ENCODE data around the gene ZNF827.
"Not testable (repeated sequence)": the region's sequence is repeated elsewhere in the genome, so short reads cannot be mapped to it uniquely, and the experiment has no call there.

The ZNF827 gene

DNA sequence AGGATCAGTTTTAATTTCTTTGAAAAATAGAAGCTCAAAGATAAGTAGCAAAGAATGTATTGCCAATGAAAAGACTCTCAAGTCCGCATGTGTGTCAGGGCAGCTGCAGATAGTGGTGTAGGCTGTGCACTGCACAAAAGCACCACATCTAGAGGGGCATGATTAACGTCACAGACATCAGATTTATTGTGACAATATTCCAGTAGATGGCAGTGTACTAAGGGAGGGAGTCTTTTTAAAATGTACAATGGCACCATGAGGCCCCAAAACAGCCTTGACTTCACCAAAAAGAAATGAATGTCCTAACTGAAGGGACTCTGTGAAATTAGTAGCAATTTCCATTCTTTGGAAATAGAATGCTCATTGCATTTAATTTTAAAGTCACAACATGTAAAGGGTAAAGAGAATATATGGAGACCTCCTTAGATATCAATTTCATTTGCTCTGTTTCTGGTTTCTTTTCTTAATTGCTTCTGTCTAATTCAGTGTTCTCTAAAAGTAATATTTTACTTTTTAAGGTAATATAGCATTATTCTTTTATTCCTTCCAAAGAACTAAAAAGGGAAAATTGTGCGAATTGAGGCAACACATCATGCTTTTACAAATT lies 98.4 kb downstream of the ZNF827 start:
- no peak for DNase-seq (ENCODE audit: extremely low read depth, low read depth)
- TF ChIP-seq, protein P1, sequence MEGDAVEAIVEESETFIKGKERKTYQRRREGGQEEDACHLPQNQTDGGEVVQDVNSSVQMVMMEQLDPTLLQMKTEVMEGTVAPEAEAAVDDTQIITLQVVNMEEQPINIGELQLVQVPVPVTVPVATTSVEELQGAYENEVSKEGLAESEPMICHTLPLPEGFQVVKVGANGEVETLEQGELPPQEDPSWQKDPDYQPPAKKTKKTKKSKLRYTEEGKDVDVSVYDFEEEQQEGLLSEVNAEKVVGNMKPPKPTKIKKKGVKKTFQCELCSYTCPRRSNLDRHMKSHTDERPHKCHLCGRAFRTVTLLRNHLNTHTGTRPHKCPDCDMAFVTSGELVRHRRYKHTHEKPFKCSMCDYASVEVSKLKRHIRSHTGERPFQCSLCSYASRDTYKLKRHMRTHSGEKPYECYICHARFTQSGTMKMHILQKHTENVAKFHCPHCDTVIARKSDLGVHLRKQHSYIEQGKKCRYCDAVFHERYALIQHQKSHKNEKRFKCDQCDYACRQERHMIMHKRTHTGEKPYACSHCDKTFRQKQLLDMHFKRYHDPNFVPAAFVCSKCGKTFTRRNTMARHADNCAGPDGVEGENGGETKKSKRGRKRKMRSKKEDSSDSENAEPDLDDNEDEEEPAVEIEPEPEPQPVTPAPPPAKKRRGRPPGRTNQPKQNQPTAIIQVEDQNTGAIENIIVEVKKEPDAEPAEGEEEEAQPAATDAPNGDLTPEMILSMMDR (IDR thresholded peaks at IDR 0.05; ENCODE audit: low read depth, low read length), result peak; percentile 28

DNA sequence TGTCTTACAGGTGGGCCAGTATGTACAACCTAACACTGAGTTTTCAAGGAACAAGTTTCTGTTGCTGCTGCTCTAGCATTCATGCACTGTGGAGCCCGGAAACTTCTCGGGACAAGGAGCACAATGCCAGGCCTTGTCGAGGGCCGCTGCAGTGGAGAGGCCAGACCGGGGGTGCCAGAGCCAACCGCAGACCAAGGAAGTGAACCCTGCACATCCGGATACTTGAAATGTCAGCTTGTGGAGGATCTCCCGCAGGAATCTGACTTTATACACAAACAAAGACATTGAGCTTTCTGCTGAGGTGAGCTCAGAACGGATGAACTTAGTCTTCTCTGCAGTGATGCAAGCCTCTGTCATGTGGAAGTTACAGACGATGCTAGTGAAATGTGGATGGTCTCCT lies 99.5 kb downstream of the ZNF827 start:
- no peak for DNase-seq (ENCODE audit: extremely low read depth, low read depth)
- TF ChIP-seq, protein P1 (IDR thresholded peaks at IDR 0.05; ENCODE audit: low read depth, low read length), result no peak

DNA sequence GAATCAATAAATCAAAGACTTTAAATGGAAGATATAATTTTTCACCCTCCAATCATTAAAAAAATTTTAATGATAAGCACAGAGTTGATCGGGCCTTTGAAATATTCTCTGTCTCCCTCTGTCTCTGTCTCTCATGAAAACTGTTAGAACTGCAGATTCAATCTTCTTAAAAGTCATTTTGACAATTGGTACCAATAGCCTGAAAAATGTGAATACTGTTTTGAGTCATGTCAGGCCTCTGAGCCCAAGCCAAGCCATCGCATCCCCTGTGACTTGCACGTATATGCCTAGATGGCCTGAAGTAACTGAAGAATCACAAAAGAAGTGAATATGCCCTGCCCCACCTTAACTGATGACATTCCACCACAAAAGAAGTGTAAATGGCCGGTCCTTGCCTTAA lies 106.2 kb downstream of the ZNF827 start:
- not testable (repeated sequence) for DNase-seq (ENCODE audit: extremely low read depth, low read depth)

DNA sequence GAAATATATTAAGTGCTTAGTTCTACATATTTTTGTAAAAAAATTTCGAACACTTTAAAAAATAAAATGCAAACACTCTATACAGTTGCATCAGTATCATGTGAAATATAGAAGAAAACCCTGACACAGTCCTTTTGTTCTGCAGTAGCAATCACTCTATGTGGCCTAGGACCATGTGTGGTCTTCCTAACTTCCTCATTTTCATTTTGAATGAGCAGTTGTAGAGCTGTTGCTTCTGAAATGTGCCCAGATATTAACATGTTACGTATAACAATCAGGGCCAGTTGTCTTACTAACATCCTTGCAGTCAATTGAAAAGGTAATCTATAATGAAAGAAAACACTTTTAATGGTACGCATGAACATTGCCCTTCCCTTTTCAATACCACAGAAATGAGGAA lies 107.9 kb downstream of the ZNF827 start:
- TF ChIP-seq, protein P1 (IDR thresholded peaks at IDR 0.05; ENCODE audit: low read depth, low read length), result no peak
- DNase-seq (ENCODE audit: extremely low read depth, low read depth), result no peak

DNA sequence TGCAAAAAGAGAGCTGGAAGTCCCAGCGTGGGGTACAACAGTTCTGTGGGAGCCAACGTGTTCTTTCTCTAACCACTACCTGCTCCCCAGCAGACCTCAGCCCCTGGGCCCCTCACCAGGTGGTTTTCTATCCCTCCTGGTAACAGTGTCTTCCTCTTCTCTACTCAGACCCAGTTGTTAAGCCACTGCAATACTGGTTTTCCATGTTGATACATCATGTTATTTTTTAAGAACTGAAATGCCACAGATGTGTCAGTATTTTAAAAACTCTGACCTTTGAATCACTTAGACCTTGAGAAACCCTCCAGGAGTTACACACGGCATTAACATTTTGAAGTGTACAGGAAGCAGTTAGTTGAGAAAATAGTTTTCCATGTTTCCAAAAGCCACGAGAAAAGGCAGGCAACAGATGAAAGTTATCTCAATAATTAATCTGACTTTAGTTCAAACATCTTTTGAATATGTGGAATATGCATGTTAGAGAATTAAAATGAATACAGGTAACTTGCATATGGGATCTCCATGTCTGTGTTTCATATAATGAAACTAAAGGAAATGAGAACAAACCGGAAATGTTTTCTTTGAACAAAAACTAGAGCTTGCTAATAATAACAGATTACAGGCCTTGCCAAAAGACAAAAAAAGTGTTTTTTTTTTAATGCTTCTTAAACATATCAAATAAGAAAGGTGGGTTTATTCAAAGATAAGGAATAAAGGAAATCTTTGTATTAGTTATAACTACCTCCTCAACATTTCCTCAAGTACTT lies 108.8 kb downstream of the ZNF827 start:
- TF ChIP-seq, protein P1 (IDR thresholded peaks at IDR 0.05; ENCODE audit: low read depth, low read length), result no peak
- no peak for DNase-seq (ENCODE audit: extremely low read depth, low read depth)

DNA sequence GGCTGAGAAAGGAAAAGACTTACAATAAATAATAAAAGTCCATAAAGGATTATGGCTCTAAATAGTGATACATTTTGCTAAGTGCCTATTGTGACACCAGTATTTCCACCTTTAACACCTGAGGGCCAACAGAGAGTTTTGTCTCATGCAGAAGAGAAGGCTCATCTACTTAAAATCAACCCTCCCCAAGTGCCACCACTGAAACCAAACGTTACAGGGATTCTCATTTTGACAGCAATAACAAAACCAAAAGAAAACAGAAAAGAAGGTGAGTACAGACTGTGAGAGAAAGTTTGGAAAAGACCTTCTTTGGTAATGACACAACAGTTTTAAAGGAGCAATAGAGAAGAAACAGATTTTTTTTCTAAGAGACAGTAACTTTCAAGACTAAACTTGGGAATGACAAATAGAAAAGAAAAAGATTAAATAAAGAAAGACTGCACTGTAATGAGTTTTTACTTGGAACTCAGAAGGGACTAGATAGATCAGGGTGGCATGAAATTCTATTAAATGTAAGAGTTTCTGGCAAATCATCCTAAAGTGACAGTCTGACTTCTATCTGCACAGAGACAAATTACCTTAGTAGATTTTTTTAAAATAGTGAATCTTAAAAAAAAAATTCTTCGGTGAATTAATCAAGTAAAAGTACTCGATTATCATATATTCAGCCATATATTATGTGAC lies 109.7 kb downstream of the ZNF827 start:
- TF ChIP-seq, protein P1 (IDR thresholded peaks at IDR 0.05; ENCODE audit: low read depth, low read length), result no peak
- no peak for DNase-seq (ENCODE audit: extremely low read depth, low read depth)

DNA sequence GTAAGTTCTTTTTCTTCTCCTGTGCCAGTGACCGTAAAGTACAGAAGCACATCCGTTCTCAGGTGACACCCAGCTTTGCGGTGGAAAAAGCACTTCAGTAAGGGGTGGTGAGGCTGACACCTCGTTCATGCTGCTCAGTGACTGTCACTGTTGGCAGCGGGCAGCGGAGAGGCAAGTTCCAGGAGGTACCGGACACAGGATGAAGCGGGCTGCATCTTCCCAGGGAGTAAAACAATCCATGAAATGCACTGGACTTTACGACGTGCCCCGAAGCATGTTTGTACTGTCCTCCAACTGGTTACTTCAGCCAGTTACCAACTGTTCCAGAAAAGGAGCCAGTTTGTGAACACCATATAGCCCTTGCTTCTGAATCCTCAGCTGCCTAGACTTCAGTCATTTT lies 110.7 kb downstream of the ZNF827 start:
- DNase-seq (ENCODE audit: extremely low read depth, low read depth), result no peak
- TF ChIP-seq, protein P1 (IDR thresholded peaks at IDR 0.05; ENCODE audit: low read depth, low read length), result no peak
